Ishikawa (cell line): ENCODE data around the gene MYO5C.
A peak's percentile ranks its signal among the peaks of the same experiment; 100 is the strongest.

ENCODE experiments used
- CEBPB ChIP-seq: IDR thresholded peaks from 2 replicates; pipeline ENCODE4 v1.6.1; 2012
- CREB1 ChIP-seq: IDR thresholded peaks from 2 replicates; pipeline ENCODE4 v1.6.1; 2012; ENCODE audit warnings: low read depth
- EGR1 ChIP-seq: IDR thresholded peaks from 2 replicates; pipeline ENCODE4 v1.6.1; 2012
- EP300 ChIP-seq: IDR thresholded peaks from 2 replicates; pipeline ENCODE4 v1.6.1; 2012; ENCODE audit warnings: borderline replicate concordance
- FOXM1 ChIP-seq: IDR thresholded peaks from 2 replicates; pipeline ENCODE4 v1.6.1; 2012; ENCODE audit warnings: low read depth, borderline replicate concordance
- NFIC ChIP-seq: IDR thresholded peaks from 2 replicates; pipeline ENCODE4 v1.6.1; 2012
- RAD21 ChIP-seq: IDR thresholded peaks from 2 replicates; pipeline ENCODE4 v1.6.1; 2012; ENCODE audit warnings: low read depth
- TAF1 ChIP-seq: IDR thresholded peaks from 2 replicates; pipeline ENCODE4 v1.6.1; 2012; ENCODE audit warnings: low read depth, mild to moderate bottlenecking
- TCF12 ChIP-seq: IDR thresholded peaks from 2 replicates; pipeline ENCODE4 v1.6.1; 2012; ENCODE audit warnings: low read depth
- TEAD4 ChIP-seq: IDR thresholded peaks from 2 replicates; pipeline ENCODE4 v1.6.1; 2012
- YY1 ChIP-seq: IDR thresholded peaks from 2 replicates; pipeline ENCODE4 v1.6.1; 2012; ENCODE audit warnings: low read depth
- ZBTB7A ChIP-seq: IDR thresholded peaks from 2 replicates; pipeline ENCODE4 v1.6.1; 2012; ENCODE audit warnings: low read depth
- TF ChIP-seq, protein P1 (sequence below): IDR thresholded peaks from 2 replicates; pipeline ENCODE4 v1.6.1; 2012
- TF ChIP-seq, protein P2 (sequence below): IDR thresholded peaks from 2 replicates; pipeline ENCODE4 v1.6.1; 2012
- TF ChIP-seq, protein P3 (sequence below): IDR thresholded peaks from 2 replicates; pipeline ENCODE4 v1.6.1; 2012; ENCODE audit warnings: low read depth, mild to moderate bottlenecking

Gene MYO5C

DNA sequence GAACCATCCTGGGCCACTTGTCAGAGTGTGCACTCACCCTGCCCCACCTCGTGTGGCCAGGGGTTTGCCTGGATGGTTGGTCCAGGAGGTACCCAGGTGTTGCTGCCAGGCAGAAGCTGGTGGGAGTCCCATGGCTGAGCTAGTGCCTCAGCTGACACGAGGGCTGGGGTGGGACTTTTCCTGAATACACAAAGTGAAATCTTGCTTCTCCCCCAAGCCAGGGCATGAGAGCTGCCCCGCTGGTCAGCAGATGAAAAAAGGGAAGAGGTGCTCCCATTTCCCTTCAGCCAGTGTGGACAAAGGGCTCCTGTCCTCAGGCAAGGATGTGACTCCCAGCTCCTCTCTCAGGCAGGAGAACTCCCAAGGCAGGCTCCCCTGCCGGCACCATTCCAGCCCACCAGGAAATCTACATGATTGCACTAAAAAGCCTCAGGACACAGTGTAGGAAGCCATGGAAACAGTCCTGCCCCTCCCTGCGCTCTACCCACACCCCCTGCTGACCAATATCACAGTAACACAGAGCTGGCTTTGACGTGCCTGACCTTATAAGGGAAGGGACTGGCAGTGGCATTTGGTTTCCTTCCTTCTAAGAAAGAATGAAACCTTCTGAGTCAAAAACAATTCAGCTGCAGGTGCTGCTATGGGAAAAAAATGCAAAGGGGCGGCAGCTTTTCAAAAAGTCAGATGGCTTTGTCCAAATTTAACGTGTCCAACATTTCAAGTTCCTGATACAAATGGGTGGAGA, 33.9 kb downstream of the MYO5C start:
- TF ChIP-seq YY1 (peak; percentile 44; the same call in 1 of the 2 replicates), TAF1 (no peak), TCF12 (peak; percentile 85), RAD21 (peak; percentile 11; the same call in 1 of the 2 replicates), EP300 (peak; percentile 92), TEAD4 (peak; percentile 70), ZBTB7A (0 out of 2 replicates have a peak, but pooled peaks have one; percentile 52), CEBPB (no peak; the same call in 1 of the 2 replicates), EGR1 (no peak), CREB1 (no peak; the same call in 1 of the 2 replicates), FOXM1 (peak; percentile 85), NFIC (peak; percentile 62)
- TF ChIP-seq, protein P1, sequence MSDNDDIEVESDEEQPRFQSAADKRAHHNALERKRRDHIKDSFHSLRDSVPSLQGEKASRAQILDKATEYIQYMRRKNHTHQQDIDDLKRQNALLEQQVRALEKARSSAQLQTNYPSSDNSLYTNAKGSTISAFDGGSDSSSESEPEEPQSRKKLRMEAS = peak; percentile 61; the same call in 1 of the 2 replicates
- TF ChIP-seq, protein P2, sequence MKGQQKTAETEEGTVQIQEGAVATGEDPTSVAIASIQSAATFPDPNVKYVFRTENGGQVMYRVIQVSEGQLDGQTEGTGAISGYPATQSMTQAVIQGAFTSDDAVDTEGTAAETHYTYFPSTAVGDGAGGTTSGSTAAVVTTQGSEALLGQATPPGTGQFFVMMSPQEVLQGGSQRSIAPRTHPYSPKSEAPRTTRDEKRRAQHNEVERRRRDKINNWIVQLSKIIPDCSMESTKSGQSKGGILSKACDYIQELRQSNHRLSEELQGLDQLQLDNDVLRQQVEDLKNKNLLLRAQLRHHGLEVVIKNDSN = 0 out of 2 replicates have a peak, but pooled peaks have one; percentile 20
- TF ChIP-seq, protein P3, sequence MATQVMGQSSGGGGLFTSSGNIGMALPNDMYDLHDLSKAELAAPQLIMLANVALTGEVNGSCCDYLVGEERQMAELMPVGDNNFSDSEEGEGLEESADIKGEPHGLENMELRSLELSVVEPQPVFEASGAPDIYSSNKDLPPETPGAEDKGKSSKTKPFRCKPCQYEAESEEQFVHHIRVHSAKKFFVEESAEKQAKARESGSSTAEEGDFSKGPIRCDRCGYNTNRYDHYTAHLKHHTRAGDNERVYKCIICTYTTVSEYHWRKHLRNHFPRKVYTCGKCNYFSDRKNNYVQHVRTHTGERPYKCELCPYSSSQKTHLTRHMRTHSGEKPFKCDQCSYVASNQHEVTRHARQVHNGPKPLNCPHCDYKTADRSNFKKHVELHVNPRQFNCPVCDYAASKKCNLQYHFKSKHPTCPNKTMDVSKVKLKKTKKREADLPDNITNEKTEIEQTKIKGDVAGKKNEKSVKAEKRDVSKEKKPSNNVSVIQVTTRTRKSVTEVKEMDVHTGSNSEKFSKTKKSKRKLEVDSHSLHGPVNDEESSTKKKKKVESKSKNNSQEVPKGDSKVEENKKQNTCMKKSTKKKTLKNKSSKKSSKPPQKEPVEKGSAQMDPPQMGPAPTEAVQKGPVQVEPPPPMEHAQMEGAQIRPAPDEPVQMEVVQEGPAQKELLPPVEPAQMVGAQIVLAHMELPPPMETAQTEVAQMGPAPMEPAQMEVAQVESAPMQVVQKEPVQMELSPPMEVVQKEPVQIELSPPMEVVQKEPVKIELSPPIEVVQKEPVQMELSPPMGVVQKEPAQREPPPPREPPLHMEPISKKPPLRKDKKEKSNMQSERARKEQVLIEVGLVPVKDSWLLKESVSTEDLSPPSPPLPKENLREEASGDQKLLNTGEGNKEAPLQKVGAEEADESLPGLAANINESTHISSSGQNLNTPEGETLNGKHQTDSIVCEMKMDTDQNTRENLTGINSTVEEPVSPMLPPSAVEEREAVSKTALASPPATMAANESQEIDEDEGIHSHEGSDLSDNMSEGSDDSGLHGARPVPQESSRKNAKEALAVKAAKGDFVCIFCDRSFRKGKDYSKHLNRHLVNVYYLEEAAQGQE = no peak

DNA sequence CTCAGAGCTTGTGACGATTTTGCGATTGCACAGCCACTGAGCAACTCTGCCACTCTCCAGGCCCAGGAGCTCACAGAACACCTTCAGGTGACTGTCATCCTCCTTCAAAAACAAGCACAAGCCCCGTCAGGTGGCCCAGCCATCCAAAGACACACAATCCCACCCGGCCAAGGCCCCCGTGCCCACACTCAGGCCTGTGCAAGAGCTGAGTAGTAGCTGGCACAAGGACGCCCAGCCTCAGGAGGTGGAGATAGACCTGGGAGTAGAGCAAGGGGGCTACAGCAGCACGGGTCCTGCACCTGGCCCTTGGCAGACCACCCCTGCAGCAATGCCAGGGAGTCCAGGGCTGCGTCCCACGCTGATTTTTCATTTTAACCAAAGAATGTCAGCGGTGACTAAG, 34.6 kb downstream of the MYO5C start:
- TF ChIP-seq, protein P2 = no peak
- no peak for TF ChIP-seq CREB1
- no peak for TF ChIP-seq EP300
- TF ChIP-seq TAF1 = no peak
- no peak for TF ChIP-seq YY1
- TF ChIP-seq FOXM1 = no peak
- no peak for TF ChIP-seq TCF12
- no peak for TF ChIP-seq EGR1
- no peak for TF ChIP-seq CEBPB
- no peak for TF ChIP-seq ZBTB7A
- no peak for TF ChIP-seq NFIC
- TF ChIP-seq RAD21 = no peak
- TF ChIP-seq TEAD4 = no peak

DNA sequence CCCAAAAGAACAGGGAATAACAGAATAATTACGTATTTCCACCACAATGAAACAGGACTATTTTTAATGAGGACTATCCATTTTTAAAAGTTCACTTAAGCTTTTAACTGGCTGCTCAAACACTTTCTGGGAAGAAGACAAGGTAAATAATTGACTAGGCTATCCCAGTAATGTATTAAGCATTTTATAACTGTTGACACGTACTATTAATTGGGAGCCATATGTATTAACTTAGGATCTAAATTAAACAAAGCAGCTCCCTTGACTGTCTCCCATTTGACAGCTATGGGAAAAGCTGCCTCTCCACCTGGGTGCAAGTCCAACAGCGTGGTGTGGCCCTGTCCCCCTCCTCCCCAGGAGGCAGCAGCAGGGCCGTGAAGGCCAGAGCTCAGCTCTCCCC, 36.1 kb downstream of the MYO5C start:
- no peak for TF ChIP-seq EP300

DNA sequence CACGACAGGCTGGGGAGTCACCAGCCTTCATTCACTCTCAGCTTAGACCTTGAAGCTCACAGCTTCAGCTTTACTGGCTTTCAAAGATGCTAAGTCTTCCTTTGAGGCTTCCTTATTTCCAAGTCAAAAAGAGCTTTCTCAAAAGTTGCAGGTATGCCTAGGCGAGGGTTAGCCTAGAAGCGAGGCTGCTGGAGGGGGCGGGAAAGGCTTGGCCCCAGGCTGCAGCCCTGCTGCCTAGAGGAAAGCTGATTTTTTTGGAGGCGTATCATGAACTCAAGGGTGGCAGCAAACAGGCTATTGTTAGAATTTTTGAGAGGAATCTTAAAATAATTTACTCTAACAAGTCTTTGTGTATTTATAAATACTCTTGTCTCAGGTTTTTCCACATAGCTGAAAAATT, 37.1 kb downstream of the MYO5C start:
- TF ChIP-seq, protein P2 = no peak
- TF ChIP-seq EP300 = no peak
- TF ChIP-seq EGR1 = no peak
- no peak for TF ChIP-seq TCF12
- TF ChIP-seq, protein P1 = no peak
- TF ChIP-seq CEBPB = no peak
- TF ChIP-seq NFIC = no peak
- no peak for TF ChIP-seq ZBTB7A
- no peak for TF ChIP-seq RAD21
- TF ChIP-seq TEAD4 = no peak
- TF ChIP-seq YY1 = no peak
- TF ChIP-seq CREB1 = no peak
- TF ChIP-seq FOXM1 = no peak

DNA sequence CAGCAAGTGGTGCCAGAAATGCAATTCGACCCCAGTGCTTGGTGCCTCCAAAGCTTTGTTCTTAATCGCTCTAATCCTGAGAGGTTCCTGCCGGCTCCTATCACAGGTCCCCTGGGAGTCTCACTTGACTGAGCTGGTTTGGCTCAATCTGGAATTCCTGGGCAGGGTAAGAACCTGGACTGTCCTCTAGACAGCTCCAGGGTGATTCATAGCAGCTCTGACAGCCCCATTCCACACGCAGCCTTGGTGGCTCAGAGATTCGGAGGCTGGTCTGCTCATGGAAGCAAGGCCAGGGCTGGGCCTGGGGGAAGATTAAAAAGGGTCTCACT, 37.9 kb downstream of the MYO5C start:
- TF ChIP-seq CEBPB (no peak), NFIC (peak; percentile 94), RAD21 (no peak), EP300 (peak; percentile 88), EGR1 (no peak), FOXM1 (peak; percentile 39; the same call in 1 of the 2 replicates), TAF1 (no peak), ZBTB7A (no peak), TEAD4 (peak; percentile 90), YY1 (no peak), TCF12 (peak; percentile 89), CREB1 (no peak)
- TF ChIP-seq, protein P3 = no peak
- TF ChIP-seq, protein P2 = no peak; the same call in 1 of the 2 replicates
- TF ChIP-seq, protein P1 = peak; percentile 3; the same call in 1 of the 2 replicates
